ENCODE measurements around the gene DDIT4.
A peak's percentile ranks its signal among the peaks of the same experiment; 100 is the strongest.
"Not testable (repeated sequence)": the region's sequence is repeated elsewhere in the genome, so short reads cannot be mapped to it uniquely, and the experiment has no call there.

Gene DDIT4

DNA sequence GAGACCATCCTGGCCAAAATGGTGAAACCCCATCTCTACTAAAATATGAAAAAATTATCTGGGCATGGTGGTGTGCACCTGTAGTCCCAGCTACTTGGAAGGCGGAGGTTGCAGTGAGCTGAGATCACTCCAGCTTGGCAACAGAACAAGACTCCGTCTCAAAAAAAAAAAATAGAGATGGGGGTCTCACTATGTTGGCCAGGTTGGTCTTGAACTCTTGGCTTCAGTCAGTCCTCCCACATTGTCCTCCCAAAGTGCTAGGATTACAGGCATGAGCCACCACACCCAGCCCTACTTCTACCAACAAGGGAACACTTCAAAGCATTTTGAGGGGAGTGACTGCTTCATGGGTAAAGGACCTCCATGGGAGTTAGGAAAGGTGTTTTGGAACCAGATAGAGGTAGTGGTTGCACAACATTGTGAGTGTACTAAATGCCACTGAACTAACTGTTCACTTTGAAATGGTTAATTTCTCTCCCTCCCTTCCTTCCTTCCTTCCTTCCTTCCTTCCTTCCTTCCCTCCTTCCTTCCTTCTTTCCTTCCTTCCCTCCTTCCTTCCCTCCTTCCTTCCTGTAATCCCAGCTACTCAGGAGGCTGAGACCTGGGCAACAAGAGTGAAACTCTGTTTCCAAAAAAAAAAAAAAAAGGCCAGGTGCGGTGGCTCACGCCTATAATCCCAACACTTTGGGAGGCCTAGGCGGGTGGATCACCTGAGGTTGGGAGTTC lies 5.1 kb upstream of the DDIT4 start:
- DNase-seq: not testable (repeated sequence)

DNA sequence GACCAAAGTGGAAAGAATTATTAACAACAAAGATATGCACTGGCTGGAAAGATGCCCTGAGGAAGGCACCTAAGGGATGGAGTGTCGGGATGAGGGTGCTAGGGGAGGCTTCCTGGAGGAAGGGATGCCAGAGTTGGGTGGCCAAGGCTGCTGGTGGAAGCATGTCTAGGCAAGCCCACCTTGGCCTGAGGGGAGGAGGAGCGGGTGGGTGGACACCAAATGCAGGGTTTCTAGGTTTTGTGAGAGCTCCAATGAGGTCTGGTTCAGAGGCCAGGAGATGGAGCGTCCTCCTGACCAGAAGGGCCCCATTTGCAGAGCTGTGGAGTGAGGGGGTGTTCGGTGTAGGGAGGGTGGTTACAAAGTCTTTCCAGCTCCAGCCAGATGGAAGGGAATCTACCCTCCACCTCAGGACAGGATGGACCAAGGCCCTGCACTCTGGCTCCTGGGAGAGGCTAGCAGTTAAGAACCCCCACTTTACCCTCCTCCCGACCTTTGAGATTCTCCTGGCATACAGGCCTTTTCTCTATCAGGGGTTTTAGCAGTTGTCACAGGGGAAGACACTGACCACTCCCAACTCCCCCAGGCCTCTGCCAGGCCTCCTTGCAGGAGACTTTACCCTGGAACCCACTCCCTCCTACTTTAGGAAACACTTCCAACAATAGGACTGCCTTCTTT lies 3.0 kb upstream of the DDIT4 start:
- DNase-seq: no peak

DNA sequence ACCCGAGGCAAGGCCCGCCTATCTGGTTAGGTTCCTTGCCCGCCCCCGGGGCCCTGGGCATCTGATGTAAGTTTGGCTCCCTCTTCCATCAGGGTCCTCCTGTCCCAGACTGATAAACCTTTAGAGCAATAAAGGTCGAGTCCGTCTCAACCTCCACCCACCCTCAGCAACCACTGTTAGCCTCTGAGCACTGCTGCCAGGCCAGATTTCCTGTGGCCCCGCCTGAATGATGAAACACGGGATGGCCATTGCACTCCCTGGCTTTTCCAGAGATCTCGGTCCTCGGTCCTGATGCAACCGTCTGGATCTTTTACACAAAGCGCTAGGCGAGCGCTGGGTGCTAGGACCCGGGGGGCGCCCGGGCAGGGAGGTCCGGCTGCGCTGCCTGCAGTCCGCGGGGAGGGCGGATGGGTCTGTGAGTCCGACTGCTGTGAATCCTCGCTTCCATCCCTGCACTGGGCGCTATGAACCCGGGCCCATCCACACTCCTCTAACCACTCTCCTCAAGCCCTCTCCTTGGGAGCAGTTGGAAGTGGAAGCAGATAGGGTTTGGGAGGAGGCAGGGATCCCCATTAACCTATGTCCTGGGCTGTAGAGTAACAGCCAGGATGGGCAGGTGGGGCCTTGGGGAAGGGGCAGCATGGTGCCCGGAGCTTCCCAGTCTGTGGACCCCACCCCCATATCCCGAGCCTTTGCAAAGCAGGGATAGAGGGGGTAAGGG lies 875 bp upstream of the DDIT4 start:
- DNase-seq: peak; percentile 35

DNA sequence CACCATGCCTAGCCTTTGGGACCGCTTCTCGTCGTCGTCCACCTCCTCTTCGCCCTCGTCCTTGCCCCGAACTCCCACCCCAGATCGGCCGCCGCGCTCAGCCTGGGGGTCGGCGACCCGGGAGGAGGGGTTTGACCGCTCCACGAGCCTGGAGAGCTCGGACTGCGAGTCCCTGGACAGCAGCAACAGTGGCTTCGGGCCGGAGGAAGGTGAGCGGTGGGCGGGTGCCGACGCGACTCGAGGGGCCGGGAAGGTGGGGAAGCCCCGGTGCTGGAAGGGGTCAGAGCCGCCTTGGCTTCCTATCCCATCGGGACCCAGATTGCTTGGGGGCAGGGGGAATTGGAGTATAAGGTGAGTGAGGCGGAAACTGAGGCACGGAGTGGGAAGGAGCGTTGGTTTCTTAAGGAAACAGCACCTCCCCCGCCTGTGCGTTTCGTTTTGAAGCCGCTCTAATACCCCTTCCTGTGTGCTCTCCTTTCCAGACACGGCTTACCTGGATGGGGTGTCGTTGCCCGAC lies 547 bp downstream of the DDIT4 start:
- DNase-seq: no peak

DNA sequence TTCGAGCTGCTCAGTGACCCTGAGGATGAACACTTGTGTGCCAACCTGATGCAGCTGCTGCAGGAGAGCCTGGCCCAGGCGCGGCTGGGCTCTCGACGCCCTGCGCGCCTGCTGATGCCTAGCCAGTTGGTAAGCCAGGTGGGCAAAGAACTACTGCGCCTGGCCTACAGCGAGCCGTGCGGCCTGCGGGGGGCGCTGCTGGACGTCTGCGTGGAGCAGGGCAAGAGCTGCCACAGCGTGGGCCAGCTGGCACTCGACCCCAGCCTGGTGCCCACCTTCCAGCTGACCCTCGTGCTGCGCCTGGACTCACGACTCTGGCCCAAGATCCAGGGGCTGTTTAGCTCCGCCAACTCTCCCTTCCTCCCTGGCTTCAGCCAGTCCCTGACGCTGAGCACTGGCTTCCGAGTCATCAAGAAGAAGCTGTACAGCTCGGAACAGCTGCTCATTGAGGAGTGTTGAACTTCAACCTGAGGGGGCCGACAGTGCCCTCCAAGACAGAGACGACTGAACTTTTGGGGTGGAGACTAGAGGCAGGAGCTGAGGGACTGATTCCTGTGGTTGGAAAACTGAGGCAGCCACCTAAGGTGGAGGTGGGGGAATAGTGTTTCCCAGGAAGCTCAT lies 1.1 kb downstream of the DDIT4 start:
- no peak for DNase-seq

DNA sequence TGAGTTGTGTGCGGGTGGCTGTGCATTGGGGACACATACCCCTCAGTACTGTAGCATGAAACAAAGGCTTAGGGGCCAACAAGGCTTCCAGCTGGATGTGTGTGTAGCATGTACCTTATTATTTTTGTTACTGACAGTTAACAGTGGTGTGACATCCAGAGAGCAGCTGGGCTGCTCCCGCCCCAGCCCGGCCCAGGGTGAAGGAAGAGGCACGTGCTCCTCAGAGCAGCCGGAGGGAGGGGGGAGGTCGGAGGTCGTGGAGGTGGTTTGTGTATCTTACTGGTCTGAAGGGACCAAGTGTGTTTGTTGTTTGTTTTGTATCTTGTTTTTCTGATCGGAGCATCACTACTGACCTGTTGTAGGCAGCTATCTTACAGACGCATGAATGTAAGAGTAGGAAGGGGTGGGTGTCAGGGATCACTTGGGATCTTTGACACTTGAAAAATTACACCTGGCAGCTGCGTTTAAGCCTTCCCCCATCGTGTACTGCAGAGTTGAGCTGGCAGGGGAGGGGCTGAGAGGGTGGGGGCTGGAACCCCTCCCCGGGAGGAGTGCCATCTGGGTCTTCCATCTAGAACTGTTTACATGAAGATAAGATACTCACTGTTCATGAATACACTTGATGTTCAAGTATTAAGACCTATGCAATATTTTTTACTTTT lies 1.8 kb downstream of the DDIT4 start:
- no peak for DNase-seq

DNA sequence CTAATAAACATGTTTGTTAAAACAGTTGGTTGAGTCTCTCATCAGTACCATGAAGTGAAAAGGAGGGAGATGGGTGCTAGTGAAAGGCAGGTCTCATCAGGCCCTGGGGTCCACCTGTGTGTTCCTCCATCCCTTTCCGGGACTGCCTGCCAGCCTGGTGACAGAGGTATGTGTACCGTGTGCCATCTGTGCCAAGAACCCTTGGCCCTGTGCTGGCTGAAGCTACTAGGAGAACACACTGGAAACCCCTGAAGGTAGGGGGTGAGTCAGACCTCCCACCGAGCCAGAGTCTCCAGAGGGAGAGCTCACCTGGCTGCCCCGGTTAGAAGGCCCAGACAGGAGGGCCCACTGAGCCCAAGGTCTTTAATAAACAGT lies 2.3 kb downstream of the DDIT4 start:
- no peak for DNase-seq

DNA sequence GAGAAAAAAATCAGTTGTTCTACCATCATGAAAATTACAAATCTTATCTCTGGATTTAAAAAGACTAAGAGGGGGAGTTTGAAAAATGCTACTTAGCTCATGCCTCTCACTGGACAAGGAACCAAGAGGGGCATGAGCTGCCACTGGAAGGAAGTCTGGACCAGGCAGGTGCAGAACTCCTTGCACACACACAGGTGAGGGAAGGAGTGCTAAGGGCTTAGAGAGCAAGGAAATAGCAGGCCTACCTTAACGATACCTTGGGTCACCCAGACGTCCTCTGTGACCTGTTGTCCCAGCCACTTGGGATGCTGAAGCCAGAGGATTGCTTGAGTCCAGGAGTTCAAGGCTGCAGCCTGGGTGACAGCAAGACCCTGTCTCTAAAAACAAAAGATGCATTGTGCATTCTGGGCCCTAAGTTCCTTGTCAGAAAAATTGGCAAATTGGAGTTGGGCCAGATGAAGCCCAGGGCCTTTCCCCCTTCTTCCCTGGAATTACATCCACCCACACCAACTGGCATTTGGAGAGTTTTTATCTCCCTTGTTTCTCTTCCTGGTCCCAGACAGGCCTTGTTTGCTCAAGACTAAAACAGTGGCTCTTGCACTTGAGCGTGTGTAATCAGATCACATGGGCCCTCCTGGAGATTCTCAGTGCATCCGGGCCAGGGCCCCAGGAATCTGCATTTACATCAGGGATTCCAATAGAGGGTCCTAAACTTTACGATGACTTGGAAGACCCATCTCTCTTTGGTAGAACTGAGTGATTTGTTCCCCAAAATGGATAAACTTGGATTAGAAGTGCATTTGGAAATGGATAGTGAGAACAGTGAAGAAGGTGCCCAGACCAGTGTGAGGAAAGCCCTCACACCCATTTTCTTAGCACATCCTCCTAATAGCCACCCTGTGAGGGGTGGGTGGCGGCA lies 3.0 kb downstream of the DDIT4 start:
- DNase-seq: no peak

DNA sequence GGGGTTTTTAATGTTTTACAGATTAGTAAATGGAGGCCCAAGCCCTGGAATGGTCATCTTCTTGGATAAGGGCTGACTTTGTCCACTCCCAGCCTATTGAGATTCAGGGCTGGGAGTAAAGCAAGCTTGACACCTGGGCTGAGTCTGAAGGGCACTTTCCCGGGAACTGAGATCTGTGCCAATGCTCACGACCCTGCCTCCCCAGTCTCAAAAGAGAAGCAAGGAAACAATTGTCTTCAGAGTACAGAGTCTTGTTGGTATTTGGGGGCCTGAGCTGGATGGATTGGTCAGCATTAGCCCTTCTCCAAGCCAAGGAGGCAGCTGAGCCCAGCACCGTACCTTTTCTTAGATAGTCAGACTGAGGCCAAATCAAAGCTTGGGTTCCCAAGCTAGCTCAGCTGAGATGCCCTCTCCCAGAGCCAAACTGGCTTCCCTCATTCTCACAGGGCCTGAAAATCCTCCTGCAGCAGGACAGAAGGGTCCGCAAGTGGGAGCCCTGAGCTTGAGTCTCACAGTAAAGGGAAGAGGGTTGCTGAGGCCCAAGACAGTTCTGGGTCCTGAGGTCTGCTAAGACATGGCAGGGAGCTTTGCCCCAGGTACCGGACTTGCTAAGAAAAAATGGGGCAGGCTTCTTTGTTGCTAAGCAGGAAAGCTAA lies 3.7 kb downstream of the DDIT4 start:
- DNase-seq: no peak

DNA sequence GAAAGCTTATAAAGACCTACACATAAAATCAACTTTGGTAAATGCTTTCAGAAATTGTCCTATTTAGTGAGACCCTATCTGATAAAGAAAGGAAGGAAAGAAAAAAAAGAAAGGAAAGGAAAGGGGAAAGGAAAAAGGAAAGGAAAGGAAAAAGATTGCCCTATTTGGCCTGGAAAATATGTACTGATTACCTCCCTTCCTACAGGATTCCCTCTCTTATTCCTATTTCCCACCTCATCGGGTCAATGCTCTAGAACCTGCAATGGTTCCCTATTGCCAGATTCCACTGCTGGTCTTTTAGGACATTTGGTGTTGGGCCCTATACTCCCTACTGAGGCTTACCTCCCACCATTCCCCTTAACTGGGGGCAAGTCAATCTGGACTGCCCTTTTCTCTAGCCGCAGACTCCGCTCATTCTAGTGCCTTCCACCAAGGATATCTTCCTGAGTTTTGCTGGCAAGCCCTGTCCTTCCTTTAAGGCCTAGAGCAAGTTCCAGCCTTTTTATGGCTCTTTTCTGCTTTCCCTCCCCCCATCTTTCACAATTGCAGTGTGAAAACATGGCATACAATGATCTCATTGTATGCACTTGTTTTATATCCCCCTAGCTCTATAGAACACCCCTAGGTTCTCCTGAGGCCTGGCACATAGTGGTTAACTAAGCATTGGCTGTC lies 4.4 kb downstream of the DDIT4 start:
- no peak for DNase-seq

DNA sequence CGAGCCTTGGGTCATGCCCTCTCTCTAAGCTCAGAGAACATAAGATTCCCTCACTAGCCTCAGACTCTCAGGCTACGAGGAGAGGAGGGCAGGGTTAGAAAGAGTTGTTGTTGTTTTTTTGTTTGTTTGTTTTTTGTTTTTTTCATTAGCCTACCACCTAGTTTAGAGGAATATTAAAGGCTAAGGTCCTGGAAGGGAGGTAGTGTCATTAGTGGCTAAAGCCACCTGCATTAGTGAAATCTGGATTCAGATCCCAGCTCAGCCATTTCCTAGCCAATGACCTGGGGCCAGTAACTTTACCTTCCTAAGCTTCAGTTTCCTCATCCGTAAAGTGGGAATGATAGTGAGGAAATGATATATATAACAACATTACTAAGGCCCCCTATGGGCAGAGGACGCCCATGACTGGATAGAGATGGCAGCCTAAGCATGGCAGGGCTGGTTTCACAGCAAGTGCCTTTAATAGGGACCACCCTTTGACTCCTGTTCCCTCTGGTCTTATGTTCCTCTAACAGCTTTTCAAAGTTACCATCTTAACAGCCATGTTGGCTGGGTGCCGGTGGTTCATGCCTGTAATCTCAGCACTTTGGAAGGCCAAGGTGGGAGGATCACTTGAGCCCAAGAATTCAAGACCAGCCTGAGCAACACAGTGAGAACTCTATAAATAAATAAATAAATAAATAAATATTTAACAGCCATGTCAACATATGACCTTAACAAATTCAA lies 5.1 kb downstream of the DDIT4 start:
- no peak for DNase-seq

DNA sequence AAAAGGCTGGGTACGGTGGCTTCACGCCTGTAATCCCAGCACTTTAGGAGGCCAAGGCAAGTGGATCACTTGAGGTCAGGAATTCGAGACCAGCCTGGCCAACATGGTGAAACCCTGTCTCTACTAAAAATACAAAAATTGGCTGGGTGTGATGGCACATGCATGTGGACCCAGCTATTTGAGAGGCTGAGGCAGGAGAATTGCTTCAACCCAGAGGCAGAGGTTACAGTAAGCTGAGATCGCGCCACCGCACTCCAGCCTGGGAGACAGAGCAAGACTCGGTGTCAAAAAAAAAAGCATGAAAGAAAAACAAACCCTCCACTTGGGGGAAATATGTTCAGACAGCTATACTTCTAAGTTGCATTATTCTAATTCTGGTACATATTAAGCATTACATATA lies 5.9 kb downstream of the DDIT4 start:
- not testable (repeated sequence) for DNase-seq

DNA sequence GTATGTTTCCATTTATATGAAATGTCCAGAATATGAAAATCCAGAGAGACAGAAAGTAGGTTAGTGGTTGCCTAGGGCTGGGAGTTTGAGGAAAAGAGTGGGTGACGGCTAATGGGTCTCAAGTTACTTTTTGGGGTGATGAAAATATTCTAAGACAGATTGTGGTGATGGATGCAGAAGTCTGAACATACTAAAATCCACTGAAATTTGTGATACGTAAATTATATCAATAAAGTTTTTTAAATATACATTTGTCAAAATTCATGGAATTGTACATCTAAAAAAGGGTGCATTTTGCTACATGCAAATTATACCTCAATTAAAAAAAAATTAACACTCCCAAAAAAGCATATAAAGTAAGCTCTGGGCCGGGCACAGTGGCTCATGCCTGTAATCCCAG lies 9.4 kb downstream of the DDIT4 start:
- DNase-seq: no peak

DNA sequence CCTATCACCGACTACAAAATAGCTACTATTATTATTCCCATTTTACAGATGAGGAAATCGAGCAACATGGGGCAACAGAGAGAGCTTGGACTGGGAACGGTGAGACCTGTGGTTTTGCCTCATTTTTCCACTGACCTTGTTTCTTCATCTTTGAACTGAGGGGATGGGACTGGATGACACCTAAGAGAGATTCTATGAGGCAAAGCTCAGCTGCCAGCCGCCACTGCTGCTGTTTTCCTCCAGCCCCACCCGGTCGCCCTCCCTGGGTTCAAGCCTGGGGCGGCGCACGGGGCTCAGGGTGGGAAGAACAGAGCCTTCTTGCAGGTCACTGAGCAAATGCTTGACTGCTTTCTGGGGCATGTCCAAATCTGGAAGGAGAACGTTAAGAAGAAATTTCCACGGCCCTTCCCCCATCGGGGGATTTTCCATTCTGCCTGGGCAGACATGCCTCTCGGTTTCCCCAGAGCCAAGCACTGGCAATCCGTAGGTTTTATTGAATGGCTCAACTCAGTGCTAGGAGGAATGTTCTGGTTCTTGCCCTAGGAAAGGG lies 12.3 kb downstream of the DDIT4 start:
- no peak for DNase-seq

DNA sequence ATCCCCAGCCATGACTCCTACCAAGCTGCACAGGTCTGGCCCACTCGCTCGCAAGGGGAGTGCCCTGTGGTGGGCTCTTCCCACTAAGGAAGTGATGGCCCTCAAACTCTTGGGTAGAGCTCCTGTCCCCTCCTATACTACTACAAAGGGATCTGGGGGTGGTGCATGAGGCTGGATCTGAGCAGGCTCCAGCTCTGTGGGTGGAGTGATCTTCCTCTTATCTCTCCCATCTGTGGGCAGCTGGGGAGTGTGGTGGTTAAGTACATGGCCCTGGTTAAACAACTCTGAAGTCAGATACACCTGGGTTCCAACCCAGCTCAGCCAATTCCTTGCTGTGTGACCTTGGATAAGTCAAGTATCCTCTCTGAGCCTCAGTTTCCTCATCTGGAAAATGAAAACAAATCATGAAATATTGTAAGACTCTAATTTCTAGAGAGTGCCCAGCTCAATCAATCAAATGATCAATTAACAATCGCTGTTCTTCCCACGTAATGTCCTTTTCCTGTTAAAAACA lies 17.4 kb downstream of the DDIT4 start:
- no peak for DNase-seq

DNA sequence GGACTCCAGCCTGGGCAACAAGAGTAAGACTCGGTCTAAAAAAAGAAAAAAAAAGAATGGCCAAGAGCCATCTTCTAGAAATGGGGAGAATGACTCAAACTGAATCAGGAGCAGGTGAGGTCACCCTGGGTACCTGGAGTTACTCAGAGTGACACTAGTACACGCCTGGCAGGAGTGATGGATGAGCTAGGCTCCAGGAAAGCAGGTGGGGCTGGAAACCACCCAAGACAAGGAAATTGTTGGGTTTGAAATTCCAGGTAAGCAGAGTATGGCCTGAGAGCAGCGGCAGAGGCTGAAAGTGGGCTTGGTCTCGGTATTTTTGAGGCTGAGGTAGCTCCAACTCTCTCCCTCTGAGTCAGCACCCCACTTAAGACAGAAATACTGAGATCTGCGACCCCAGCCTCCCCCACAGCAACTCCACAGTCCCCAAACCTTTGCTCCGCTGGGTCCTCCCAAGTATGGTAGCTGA lies 18.5 kb downstream of the DDIT4 start:
- no peak for DNase-seq

DNA sequence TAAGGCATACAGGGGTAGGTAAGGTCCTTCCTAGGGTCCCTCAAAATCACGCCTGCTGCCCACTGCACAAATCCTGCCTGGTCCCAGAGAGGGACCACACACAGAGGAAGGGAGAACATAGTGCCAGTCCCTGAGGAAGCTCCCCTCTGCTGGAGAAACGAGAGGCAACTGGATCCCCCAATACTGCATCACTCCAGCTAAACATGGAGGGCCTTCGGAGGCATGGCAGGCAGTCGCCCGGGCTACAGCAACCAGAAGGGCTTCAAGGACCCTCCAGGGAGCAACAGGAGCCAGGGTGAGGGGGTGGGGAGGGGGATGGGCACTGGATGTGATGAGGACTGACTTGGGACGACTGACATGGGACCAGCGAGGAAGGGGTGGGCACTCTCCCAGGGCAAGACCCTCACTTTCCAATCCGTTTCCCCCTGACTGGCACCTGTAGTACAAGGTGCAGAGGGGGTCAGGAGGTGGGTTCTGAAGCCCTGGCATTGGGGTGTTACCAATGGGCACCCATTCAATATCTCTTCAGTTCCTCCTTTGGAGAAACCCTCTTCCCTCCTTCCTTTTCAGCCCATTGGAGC lies 21.7 kb downstream of the DDIT4 start:
- DNase-seq: no peak

DNA sequence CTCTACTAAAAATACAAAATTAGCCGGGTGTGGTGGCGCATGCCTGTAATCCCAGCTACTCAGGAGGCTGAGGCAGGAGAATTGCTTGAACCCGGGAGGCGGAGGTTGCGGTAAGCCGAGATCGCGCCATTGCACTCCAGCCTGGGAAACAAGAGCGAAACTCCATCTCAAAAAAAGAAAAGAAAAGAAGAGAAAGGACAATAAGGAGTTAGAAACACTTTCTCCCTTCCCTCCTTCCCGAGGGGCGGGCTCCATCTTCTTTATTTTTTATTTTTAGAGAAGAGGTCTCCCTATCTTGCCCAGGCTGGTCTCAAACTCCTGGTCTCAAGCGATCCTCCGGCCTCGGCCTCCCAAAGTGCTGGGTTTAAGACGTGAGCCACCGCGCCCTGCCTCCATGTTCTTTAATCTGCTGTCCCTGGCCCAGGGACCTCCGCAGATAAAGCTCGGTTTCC lies 23.1 kb downstream of the DDIT4 start:
- not testable (repeated sequence) for DNase-seq
